Activated T-cell treated with anti-CD3 and anti-CD28 coated beads, Interleukin-2, amount 50 U/mL, for 48 hours (primary cell): ENCODE data around the gene OR10H1.

Experiments used
- DNase-seq, 2 experiments: peaks; one replicate each; pipeline ENCODE4 v3.0.0-alpha.2; 2020

The OR10H1 gene

GRCh38 chr19:15769586-15769985 is 45.9 kb downstream of the OR10H1 start:
- DNase-seq, result no peak

GRCh38 chr19:15759962-15760565 is 55.4 kb downstream of the OR10H1 start:
- no peak for DNase-seq

- DNase-seq, result no peak
These were observed 57.1 kb downstream of the OR10H1 start for GRCh38 chr19:15758379-15758778.
